Astrocyte of the cerebellum (primary cell): ENCODE measurements around the gene CDC26.

Experiments used
- DNase-seq: peaks from one replicate; pipeline ENCODE4 v3.0.0-alpha.2; 2011; ENCODE audit warnings: low read depth
- H3K4me3 ChIP-seq: 2 replicates; pipeline ENCODE4 v1.5.1; 2011; ENCODE audit warnings: mild to moderate bottlenecking, low read depth, low read length, moderate library complexity
- CTCF ChIP-seq: IDR thresholded peaks from 2 replicates; pipeline ENCODE4 v1.5.1; 2012; ENCODE audit warnings: low read length, low read depth, moderate library complexity, mild to moderate bottlenecking; ENCODE audit errors: missing control alignments
- in situ Hi-C: cut with HindIII; loops from 2 replicates; pipeline ENCODE4 v1.10.0; 2017; ENCODE audit warnings: low sequenced_read_pairs

Gene CDC26

GRCh38 chr9:113315231-113315630, 39.9 kb upstream of the CDC26 start:
- DNase-seq: no peak
- no peak for TF ChIP-seq CTCF
- H3K4me3 ChIP-seq: no peak overlapping the region
- in situ Hi-C loops: no loop called here

- no peak for TF ChIP-seq CTCF
- in situ Hi-C loops: no loop called here
- no peak for DNase-seq
- H3K4me3 ChIP-seq: no peak overlapping the region
These were observed 37.9 kb upstream of the CDC26 start for GRCh38 chr9:113313261-113313660.

- H3K4me3 ChIP-seq: no peak overlapping the region
- no peak for TF ChIP-seq CTCF
- no peak for DNase-seq
- in situ Hi-C loops: no loop called here
These were observed 36.6 kb upstream of the CDC26 start for GRCh38 chr9:113311961-113312360.

- in situ Hi-C loops: no loop called here
- TF ChIP-seq CTCF: no peak
- no peak overlapping the region for H3K4me3 ChIP-seq
- no peak for DNase-seq
These were observed 35.2 kb upstream of the CDC26 start for GRCh38 chr9:113310538-113310937.

- H3K4me3 ChIP-seq: no peak overlapping the region
- peak; percentile 32 for DNase-seq
- TF ChIP-seq CTCF: peak; percentile 81
- in situ Hi-C loops: no loop called here
These were observed 33.9 kb upstream of the CDC26 start for GRCh38 chr9:113309204-113309813.

GRCh38 chr9:113307396-113307975, 32.1 kb upstream of the CDC26 start:
- H3K4me3 ChIP-seq: no peak overlapping the region
- no peak for TF ChIP-seq CTCF
- no peak for DNase-seq
- in situ Hi-C loops: no loop called here
